Neutrophil (primary cell): Measurements from ENCODE around the gene PERCC1.

Source experiments
- H3K27ac ChIP-seq: fragments of 200-600 bp; sonication (generic); 2 replicates; pipeline ENCODE4 v1.5.1; 2016; ENCODE audit warnings: mild to moderate bottlenecking, moderate library complexity
- H3K27me3 ChIP-seq: fragments of 200-600 bp; sonication (generic); 2 replicates; pipeline ENCODE4 v1.6.0; 2016; ENCODE audit warnings: mild to moderate bottlenecking
- H3K36me3 ChIP-seq: fragments of 200-600 bp; sonication (generic); 2 replicates; pipeline ENCODE4 v1.5.1; 2017
- H3K4me1 ChIP-seq, 2 experiments: fragments of 200-600 bp in 1 of 2; sonication (generic) in 1 of 2; 1 replicate in 1 of 2; 2 replicates in 1 of 2; pipeline versions ENCODE4 v1.5.1 to v1.6.1; 2013 to 2016; ENCODE audit warnings: low read depth in 1 of 2, low read length in 1 of 2, mild to moderate bottlenecking in 1 of 2, moderate library complexity in 1 of 2; ENCODE audit not compliant: control insufficient read depth in 1 of 2, insufficient read depth in 1 of 2
- H3K4me3 ChIP-seq, 2 experiments: fragments of 200-600 bp in 1 of 2; sonication (generic) in 1 of 2; 1 replicate in 1 of 2; 2 replicates in 1 of 2; pipeline ENCODE4 v1.5.1; 2013 to 2016; ENCODE audit warnings: low read depth in 1 of 2, low read length in 1 of 2, mild to moderate bottlenecking in 1 of 2, moderate library complexity in 1 of 2
- H3K9me3 ChIP-seq: fragments of 200-600 bp; sonication (generic); 2 replicates; pipeline ENCODE4 v1.5.1; 2016
- TF ChIP-seq, protein P1 (sequence below): fragments of 200-600 bp; sonication (generic); IDR thresholded peaks from 2 replicates; pipeline ENCODE4 v1.5.1; 2016; ENCODE audit warnings: antibody characterized with exemption

PERCC1 gene

DNA sequence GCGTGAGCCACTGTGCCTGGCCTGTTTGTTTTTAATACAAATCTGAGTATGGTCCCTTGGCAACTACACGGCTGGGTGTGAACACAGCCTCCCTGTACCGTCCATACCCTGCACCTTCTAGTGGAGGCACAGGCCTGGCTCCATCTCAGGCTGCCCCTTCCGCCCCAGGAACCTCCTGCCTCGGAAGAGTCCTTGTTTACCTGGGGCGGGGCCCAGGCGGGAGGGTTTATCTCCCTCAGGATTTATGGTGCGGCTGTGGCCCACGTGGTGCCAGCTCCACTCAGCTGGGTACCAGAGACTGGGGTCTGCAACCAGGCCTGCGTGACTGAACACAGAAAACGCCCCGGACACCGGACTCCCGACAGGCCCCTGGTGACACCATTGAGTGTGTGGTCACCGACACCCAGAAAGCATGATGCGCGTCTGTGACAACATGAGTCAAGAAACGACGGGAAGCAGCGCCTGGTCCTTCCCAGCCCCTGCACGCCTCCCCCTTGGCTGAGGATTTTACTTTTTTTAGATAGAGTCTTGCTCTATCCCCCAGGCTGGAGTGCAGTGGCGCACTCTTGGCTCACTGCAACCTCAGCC is 35.3 kb upstream of the PERCC1 start:
- H3K4me1 ChIP-seq: no peaks in the 10 kb centered on the region
- no peak overlapping the region for H3K27ac ChIP-seq
- no peaks in the 10 kb centered on the region for H3K27me3 ChIP-seq
- TF ChIP-seq, protein P1, sequence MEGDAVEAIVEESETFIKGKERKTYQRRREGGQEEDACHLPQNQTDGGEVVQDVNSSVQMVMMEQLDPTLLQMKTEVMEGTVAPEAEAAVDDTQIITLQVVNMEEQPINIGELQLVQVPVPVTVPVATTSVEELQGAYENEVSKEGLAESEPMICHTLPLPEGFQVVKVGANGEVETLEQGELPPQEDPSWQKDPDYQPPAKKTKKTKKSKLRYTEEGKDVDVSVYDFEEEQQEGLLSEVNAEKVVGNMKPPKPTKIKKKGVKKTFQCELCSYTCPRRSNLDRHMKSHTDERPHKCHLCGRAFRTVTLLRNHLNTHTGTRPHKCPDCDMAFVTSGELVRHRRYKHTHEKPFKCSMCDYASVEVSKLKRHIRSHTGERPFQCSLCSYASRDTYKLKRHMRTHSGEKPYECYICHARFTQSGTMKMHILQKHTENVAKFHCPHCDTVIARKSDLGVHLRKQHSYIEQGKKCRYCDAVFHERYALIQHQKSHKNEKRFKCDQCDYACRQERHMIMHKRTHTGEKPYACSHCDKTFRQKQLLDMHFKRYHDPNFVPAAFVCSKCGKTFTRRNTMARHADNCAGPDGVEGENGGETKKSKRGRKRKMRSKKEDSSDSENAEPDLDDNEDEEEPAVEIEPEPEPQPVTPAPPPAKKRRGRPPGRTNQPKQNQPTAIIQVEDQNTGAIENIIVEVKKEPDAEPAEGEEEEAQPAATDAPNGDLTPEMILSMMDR: no peak
- H3K9me3 ChIP-seq: no peaks in the 10 kb centered on the region
- H3K4me3 ChIP-seq: no peak overlapping the region
- peaks cover 99% of the 10 kb centered on the region for H3K36me3 ChIP-seq

DNA sequence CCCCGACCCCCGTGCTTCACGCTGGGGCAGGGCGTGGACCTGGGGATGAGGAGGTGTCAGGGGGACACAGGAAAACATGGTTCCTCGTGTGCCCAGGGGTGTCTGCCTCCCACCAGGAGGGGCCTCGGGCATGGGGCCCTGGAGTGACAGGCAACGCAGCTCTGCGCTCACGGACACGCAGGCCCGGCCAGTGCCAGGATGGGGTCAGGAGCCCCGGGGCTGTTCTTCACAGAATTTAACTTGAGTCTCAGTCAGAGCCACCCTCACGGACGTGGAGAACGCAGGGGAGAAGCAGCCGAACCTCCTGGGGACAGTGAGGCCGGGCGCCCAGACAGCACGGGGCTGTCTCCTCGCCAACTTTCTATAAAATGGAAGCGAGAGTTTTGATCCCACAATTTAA is 33.1 kb upstream of the PERCC1 start:
- TF ChIP-seq, protein P1: no peak
- Histone ChIP-seq H3K4me1 (no peaks in the 10 kb centered on the region), H3K4me3 (no peak overlapping the region), H3K9me3 (no peaks in the 10 kb centered on the region), H3K36me3 (peaks cover 99% of the 10 kb centered on the region), H3K27me3 (no peaks in the 10 kb centered on the region), H3K27ac (no peak overlapping the region)

DNA sequence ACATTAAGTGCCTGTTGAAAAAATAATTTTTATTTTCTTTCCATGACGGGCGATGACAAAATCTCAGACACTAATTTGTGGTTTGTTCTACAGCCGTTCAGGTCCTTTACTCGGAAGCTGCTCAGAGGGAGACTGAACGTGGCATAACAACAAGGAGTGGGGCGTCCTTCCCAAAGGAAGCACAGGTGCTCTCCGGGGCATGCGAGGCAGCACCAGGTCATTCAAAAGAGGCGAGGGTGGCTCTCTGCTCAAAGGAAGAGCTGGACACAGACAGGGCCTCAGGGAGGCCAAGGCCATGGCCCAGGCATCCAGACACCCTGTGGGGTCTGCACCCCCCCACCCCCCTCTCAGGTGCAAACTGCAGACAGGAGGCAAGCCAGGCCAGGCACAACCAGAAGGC is 32.5 kb upstream of the PERCC1 start:
- Histone ChIP-seq H3K36me3 (peaks cover 99% of the 10 kb centered on the region), H3K27me3 (no peaks in the 10 kb centered on the region), H3K4me3 (no peak overlapping the region), H3K4me1 (no peaks in the 10 kb centered on the region), H3K27ac (no peak overlapping the region), H3K9me3 (no peaks in the 10 kb centered on the region)
- TF ChIP-seq, protein P1: no peak

DNA sequence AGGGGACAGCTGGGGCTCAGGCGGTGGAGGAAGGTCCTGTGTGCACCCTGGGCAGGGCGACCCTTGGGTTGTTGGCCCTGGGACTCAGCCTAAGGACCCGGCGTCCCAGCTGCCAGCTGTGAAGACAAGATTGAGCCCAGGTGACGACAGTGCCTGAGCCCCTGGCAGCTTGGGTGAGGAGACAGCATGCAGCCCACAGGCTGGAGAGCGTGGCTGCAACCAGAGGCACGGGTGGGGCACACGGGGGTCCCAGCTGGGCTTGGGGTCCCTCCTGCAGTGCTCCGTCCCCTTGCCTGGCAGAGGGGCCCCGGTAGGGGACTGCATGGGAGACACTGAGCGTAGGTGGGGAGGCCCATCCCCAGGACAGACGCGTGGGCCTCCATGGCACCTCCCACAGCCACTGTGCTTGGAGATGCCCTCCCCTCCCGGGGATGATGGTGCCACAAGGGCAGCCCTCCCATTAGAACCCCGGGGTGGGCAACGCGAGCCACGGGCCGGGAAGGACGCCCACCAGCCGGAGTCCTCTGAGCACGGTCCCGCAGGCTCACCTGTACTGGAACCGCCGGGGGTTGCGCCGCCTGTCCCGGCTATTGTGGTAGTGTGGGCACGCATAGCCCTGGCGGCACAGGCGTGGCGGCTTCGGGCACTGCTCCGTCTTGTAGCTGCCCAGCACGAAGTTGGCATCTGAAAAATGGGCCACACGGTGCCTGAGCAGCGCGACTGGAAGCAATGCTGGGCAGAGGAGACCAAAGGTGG is 31.9 kb upstream of the PERCC1 start:
- TF ChIP-seq, protein P1: no peak
- H3K27me3 ChIP-seq: no peaks in the 10 kb centered on the region
- no peaks in the 10 kb centered on the region for H3K9me3 ChIP-seq
- no peak overlapping the region for H3K4me3 ChIP-seq
- no peaks in the 10 kb centered on the region for H3K4me1 ChIP-seq
- peaks cover 99% of the 10 kb centered on the region for H3K36me3 ChIP-seq
- no peak overlapping the region for H3K27ac ChIP-seq

DNA sequence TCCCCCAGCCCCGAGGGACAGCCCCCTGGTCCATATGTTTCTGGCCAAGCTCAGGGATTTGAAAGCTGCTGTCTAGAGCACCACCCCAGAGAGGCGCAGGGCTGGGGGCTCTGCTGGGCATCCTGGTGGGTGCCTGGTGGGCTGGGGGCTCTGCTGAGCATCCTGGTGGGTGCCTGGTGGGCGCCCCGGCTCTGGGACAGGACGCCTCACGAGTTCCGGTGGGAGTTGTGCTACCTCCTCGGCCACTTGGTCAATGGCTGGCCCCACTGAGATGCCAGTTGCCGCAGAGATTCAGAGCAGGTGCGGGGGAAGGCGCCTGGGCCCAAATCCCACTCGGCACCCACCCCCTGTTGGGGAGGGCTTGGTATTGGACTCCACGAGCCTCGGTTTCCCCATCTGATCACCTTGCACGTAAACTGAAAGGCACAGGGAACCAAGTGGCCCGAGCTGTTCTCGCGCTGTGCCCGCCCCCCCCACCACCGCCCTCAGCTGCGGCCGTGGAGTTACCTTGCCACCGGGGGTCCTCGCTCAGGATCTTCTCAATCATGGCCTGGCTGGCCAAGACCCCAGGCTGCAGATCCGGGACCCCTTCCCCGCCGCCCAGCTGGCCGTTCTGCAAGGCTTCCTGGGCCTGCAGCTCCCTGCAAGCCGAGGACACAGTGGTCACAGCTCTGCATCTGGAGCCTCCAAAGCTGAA is 29.7 kb upstream of the PERCC1 start:
- H3K27me3 ChIP-seq: no peaks in the 10 kb centered on the region
- H3K4me3 ChIP-seq: no peak overlapping the region
- no peaks in the 10 kb centered on the region for H3K9me3 ChIP-seq
- no peak overlapping the region for H3K27ac ChIP-seq
- no peaks in the 10 kb centered on the region for H3K4me1 ChIP-seq
- TF ChIP-seq, protein P1: no peak
- H3K36me3 ChIP-seq: peaks cover 93% of the 10 kb centered on the region
